HG02840 (cell line): Measurements from ENCODE around the gene CABLES2.

ENCODE experiments used
- ATAC-seq: cut with Tn5 transposase; IDR thresholded peaks from one replicate; pipeline ENCODE4 v1.9.1; 2021; ENCODE audit warnings: mild to moderate bottlenecking, moderate library complexity, moderate number of reproducible peaks; ENCODE audit not compliant: unreplicated experiment, low FRiP score

Gene CABLES2

DNA sequence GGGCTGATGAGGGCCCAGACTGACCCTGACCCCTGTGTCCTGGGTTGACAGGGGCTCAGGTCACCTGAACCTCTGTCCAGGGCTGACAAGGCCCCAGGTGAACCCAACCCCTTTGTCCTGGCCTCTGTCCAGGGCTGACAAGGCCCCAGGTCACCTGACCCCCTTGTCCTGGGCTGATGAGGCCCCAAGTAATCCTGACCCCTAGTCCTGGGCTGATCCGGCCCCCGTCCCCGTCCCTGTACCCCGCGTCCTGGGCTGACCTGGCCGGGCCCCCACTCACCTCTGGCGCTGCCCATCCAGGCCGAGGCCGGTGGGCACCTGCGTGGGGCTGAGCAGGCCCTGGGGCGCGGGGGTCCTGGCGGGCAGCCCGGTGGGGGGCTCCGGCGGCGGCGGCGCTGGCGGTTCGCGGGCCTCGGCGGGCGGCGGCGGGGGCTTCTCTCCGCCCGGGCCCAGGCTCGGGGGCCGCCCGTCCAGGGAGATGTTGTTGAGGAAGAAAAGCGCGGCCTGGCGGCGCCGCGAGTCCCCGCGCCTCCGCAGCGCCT lies 379 bp downstream of the CABLES2 start:
- ATAC-seq: peak; percentile 8

DNA sequence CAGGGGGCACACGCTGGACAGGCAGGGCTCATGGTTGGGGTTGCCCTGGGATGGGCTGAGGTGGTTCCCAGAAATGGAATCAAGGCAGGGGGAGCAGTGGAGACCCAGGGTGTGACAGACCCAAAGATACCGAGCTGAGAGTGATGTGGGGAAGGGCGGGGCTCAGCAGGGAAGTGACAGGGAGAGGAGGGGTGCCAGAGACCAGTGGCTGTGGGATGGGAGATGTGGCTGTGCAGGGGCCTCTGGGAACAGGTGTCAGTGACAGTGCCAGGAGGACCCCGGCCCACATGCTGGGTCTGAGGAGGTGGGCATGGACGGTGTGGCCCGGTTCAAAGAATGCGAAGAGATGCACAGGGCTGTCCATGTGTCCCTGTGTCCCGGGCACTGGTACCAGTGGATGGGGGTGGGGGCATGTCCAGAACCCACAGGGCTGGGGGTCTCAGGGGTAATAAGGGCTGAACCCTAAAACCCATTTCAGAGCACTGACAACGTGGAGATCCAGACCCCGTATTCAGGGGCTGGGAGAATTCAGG lies 1.0 kb downstream of the CABLES2 start:
- ATAC-seq: no peak

DNA sequence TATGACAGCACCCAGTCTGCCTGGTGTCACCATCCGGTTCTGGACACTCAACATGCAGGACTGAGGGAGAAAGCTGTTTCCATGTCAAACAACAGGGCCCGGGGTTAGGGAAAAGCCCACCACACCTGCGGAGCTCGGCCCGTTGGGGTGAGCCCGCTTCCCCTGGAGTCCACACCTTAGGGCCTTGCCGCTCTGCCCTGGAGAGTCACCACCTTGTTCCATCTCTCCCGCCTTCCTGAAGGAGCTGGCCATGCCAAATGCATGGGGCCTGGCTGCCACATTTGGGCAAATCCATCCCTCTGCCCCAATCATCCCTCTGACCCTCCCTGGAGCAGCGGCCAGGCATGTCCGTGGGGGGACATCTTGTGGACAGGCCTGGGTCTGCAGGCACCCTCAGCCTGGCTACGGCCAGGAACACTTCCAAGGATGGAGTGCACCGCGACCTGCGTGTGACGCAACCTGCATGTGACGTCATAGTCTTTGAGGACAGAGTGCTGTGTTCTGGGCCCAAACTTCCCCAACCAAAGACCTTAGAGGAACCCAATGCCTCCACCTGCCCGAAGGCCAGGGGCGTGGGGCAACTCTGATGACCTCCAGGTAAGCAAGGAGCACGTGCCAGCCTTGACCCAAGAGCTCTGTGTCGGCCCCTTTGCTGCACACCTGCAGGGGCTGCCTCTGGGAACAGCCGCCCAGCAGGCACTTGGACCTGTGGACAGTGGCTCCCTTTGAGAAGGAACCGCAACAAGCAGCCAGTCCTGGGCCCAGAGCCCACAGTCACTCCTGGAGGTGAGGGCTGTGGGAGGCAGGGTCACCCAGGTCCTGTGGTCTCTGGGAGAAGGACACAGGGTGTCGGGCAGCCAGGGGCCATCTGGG lies 1.7 kb downstream of the CABLES2 start:
- no peak for ATAC-seq

DNA sequence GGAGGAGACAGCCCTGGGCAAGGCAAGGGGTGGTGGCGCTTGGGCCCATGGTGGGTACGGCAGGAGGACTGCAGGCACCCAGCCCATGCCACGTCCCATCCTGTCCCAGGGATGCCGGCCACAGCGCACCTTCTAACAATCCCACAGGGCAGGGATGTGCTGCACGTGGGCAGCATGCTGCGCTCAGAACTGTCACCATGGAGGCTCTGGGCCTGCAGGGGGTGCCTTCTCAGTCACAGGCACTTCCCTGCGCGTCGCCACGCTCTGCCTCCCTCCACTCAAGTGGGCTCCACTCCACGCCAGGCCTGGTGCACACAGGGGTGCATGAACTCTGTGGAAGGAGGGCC lies 2.4 kb downstream of the CABLES2 start:
- no peak for ATAC-seq

DNA sequence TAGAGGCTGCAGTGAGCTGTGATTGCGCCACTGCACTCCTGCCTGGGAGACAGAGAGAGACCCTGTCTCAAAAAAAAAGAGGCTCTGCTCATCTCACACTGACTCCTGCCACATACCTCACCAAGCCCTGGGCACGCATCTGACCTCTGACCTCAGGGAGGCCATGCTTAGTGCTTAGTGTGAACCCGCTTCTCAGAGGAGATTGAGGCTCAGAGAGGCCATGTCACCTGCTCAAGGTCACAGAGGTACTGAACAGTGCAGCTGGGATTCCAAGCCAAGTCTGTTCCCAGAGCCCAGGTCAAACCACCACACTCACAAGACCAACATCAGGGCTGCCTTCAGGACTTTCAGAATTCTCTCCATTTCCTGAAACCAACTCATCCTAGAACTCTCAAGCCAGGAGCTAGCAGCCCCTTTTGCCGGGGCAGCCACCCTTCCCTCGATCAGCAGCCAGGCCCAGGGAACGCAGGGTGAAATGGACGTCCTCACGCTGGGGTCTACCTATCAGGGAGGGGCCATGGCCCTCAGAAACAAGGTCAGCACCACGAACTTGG lies 2.9 kb downstream of the CABLES2 start:
- no peak for ATAC-seq

DNA sequence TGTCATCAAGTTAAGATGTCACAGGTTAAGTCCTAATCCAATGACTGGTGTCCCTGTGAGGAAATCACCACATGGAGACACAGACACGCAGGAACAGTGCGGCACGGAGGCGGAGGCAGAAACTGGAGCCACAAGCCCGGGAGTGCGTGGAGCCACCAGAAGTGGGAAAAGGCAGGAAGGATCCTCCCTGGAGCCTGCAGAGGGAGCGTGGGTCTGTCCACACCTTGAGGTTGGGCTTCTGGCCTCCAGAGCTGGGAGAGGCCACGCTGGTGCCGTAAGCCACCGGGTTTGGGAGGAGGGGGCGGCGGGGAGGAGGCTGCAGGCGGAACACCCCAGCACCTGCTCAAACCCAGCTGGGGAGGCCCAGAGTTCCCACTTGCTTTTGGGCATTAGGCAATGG lies 3.8 kb downstream of the CABLES2 start:
- ATAC-seq: no peak

DNA sequence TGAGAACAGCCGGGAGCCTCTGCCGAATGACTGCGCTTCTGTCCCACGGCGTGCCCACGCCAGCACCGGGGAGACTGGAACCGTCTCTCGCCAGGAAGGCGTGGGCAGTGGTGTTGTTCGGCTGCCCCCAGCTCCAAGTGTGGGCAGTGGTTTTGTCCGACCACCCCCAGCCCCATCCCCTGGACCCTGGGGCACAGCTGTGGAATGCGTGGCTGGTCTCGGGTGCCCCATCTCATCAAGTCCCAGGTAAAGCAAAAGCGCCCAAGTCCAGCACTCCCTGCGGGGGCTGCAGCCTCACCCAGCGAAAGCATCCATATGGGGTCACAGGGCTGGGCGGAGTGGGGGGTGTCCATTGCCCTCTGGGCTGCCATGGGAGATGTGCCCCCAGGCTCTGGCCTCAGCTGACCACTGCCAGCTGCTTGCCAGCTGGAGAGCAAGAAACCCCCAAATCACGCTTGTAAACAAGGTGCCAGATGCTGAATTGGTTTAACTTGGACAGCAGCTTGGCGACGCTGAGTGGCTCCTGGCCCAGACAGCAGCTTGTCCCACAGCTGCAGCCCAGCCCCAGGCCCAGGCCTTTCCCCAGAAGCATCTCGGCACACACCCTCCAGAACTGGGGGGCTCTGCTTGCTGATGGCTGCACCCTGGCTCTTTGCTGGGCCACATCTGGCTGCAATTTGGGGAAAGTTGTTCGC lies 4.5 kb downstream of the CABLES2 start:
- no peak for ATAC-seq

DNA sequence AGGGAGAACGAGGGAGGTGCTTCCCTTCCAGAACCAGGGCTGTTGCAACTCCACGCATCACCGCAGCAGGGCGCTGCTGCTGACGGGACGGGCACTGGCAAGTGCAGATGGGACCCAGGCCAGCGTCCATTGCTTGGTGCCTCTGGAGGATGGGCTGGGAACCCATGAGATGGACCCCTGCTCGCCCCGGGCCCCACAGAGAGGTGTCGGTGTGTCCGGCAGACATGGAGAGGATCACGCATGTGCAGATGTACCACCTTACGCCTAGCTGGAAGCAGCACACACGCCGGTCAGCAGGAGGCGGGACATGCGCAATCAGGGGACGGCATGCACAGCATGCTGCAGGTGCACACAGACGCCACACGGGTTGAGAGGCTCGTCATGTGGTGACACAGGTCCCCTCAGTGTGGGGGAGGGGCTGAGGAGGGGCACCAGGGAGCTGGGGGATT lies 5.7 kb downstream of the CABLES2 start:
- ATAC-seq: no peak

DNA sequence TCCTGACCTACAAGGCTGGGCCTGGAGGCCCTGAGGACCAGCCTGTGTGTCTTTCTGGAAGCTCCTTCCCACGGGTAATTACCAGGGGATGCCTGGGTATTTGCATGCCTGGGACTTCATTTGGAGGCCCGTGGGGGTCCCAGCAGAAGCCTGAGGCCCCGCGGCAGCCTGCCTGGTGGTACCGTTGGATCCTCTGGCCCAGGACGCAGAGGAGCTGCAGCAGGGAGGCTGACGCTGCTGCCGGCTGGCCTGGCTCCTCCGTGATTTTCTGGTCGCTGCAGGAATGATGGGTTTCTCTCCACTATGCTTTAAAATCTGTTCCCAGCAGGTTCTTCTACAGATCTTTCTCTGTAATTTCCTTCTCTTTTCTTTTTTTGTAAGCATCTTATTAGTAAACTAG lies 6.5 kb downstream of the CABLES2 start:
- no peak for ATAC-seq

DNA sequence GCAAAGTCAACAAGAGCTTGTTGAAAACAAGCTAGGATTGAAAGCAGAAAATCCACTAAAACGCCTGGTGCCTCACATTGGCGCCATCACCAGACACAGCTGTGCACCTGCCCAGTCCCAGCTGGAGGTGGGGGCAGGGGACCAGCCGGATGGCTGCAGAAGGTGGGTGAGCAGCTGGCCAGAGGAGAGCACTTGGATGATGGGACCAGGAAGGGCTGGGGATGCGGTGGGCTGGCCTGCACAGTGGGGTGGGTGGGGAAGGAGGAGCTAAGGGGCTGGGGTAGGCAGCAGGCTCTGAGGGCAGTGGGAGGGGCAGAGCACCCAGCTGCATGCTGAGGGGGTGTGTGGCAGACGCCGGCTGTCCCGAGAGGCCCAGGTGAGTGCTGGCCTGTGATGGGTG lies 7.1 kb downstream of the CABLES2 start:
- ATAC-seq: no peak

DNA sequence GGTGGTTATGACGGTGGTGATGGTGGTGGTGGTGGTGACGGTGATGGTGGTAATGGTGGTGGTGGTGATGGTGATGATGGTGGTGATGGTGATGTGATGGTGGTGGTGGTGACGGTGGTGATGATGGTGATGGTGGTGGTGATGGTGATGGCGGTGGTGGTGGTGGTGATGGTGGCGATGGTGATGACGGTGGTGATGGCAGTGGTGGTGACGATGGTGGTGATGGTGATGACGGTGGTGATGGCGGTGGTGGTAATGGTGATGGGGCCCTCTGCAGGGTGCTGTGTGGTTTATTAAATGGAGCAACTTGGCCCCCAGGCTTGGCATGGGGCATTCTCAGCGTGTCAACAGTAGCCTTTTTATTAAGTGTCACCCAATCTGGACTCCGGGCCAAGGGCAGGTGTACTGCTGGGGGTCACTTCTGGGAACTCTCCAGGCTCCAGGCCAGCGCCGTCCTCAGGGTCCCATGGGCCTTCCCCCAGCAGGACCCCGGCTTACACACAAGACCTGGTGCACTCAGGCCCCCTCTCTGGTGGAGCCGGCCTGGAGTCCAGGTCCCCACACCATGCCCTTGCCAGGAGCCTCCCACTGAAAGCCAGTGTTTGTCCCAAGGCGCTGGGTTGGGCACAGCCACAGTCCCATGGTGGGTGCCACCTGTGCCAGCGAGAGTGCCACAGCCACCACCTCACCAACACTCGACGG lies 8.8 kb downstream of the CABLES2 start:
- no peak for ATAC-seq

DNA sequence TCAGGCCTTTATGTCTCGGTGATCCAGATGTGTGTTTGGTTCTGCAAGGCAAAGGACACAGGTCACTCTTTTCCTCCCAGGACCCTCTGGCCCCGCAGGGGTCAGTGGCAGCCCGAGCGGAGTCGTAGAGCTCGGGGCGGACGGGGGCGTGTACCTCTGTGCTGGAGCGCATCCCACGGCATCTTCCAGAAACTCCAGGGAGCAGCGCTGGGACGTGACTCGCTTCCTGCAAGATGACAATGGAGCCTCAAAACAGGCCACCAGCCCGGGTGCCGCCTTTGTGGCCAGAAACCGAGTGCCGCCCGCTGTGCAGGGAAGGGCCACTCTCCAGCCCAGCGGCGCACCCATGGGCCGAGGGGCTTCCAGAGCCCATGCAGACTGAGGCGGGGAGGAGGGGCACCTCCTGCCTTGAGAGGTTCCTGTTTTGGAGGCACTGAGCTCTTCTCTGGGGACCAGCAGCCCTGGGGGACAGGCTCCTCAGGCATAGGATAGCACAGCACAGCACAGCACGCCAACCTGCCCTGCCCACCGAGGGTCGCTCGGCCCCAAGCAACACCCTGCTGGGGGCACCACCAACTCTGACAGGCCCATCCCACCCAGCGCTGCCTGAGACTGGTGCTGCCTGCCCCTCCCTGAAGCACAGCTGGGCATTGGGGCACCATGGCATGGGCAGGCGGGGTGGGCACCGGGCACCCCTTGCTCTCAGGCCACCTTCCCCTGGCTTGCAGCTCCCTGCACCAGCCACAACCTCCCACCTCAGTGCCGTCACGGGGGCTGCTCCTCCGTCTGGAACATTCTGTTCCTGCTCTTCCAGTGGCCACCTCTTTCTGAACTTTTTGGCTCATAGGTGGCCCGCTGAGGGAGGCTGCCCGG lies 10.5 kb downstream of the CABLES2 start:
- no peak for ATAC-seq

DNA sequence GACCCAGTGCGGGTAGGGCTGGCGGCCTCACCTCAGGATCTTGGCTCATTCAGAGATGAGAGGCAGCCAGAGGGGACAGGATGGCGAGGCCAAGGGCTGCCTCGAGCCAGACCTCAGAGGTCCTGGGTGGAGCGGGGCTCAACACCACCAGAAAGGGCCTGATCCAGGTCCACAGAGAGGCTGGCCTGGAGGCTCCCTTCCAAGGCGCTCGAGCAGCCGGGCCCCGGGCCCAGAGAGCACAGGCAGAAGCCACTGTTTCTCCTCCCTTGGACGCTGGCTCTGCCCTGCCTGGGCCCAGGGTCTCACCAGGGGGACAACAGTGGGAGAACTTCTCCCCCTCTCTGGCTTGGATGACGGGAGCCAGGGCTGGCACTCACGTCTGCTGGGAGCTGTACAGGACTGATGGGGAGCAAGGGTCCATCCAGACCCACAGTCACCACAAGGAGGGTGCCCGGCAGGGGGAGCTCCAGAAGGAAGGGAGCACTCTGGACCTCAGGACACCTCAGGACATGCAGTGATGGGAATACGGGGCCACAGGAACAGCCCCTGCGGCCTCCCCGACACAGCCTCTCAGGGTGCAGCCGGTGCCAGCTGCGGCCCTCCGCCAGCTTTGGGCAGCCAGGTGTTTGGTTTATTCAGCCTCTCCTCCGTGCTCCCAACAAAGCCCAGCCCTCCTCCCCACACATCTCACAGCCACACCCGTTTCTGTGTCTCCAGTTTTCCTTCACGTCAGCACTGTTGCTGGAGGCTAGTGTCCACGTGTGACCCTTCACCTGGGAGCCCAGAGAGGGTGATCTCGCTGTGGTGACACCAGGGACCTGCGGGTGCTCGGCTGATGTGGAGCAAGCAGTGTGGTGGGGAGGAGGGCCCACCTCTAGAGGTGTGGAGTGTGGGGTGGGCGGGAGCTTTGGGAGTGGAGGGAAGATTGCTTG lies 11.5 kb downstream of the CABLES2 start:
- no peak for ATAC-seq

DNA sequence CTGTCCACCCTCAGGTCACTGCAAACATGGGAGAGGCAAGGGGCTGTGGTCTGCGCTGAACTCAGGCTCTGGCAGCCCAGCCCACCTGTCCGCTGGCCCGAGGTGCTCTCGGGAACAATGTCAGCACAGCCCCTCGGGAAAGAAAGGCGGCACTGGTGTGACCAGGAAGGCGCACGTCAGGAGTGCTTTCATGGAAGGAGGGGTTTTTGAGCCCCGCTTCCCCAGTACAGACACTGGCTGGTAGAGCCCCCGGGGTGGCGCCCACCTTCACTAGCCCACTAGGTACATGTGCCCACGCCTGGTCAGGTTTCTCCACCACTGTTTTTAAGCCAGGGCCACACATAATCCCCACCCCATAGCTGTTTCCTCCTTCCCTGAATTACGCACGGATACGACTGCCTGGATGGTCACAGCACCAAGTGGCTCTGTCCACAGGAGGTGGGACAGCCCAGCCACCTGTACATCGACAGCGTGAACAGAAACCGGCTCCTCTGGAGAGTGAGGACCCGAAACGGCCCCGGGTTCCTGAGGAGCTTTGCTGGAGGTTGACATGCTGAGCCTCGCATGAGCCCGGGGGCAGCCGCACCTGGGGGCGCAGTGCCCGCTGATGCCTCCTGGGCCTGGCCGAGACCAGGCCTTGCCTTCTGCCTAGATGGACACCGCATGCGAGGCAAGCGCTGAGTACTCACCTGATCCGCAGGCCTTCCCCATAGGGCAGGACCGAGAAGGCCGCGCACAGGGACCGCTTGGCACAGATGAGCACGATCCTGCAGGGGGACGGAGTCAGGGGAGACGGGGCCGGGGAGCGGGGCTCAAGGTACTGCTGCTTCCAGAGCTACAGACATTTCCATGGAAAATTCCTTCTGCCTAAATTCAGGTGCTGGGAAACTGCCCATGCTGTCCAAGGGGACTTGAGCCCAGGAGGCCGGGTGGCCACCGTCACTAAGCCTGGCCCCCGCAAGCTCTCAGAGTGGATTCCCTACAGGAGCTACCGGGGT lies 12.5 kb downstream of the CABLES2 start:
- ATAC-seq: no peak

DNA sequence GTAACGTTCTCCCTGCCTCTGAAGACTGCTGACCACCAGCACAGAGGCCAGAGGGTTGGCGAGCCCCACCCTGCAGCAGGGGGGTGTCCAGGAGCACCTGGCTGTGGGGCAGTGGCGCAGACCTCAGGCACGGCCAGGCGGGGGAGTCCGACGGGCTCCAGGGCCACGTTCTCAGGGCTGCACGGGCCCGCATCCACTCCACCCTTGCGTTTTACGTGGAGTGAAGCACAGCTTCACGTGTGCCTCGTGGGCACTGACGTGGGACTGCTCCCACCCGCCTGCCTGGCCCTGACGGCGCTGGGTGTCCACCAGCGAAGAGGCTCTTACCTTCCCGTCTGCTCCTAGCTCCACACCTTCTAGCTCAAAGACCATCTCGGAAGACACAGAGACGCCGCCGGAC lies 13.3 kb downstream of the CABLES2 start:
- ATAC-seq: no peak

DNA sequence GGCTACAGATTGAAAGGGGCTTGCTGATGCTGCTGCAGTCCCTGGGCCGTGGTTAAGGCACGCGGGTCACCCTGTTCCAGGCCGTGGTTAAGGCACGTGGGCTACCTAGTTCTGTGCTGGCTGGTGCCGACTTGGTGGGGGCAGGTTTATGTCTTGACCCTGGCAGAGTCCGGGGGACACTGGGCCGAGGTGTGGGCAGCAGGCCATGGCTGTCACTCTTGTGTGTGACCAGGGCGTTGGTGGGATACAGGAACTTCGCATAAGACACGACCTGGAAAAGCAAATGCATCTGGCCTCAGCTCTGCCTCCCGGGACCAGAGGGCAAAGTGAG lies 13.8 kb downstream of the CABLES2 start:
- ATAC-seq: no peak

DNA sequence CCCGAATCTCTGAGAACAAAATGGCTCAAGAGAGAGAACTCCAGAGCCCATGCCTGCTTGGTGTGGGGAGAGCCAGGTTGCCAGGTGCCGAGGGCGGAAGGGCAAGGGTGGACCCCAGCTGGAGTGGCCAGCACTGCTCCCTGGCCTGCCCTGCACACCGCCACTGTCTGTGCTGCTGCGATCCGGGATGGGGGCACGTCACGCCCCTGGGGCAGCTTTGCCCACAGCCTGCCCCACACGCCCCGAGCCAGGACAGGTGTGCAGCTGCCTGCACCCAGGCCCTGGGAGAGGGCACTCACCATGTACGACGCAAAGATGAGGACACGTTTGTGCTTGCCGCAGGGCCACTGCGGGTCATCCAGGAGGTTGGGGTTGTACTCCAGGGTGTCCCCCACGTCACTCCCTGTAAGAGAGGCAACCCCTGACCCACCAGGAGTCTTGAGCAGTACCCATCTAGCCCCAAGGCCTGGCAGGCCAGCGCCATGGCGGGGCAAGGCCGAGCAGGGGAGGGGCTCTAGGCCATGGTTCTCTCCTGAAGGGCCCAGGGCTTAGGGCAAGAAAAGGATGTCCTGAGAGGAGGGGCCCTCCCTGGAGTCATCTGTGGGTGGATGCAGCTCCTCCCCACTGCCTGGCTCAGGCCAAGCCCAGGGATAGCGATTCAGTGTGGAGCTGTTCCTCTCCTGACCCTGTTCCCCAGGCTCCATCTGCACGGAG lies 14.3 kb downstream of the CABLES2 start:
- no peak for ATAC-seq
